Esophagus muscularis mucosa (tissue), 4 donors: ENCODE measurements around the gene SH3TC2. TPM values are rescaled to one million over a fixed set of nuclear protein-coding genes. Genes with fewer than 3 reads are reported as not detected.

ENCODE experiments used
- DNase-seq: peaks from one replicate; pipeline ENCODE4 v3.0.0-alpha.2; 2017; ENCODE audit errors: extremely low spot score
- H3K27ac ChIP-seq, 4 donors: fragments of 200-600 bp; sonication (generic); replicated peaks in 1 of 4; 1 replicate in 3 of 4; 2 replicates in 1 of 4; pipeline ENCODE4 v1.5.1; 2016 to 2019; ENCODE audit warnings: mild to moderate bottlenecking in 1 of 4
- H3K27me3 ChIP-seq, 4 donors: fragments of 200-600 bp; sonication (generic); one replicate each; pipeline versions ENCODE4 v1.5.1 to v1.6.0; 2016 to 2019
- H3K36me3 ChIP-seq, 4 donors: fragments of 200-600 bp; sonication (generic); one replicate each; pipeline ENCODE4 v1.5.1; 2016 to 2019
- H3K4me1 ChIP-seq, 4 donors: fragments of 200-600 bp; sonication (generic); one replicate each; pipeline ENCODE4 v1.5.1; 2016 to 2019
- H3K4me3 ChIP-seq, 4 donors: fragments of 200-600 bp; sonication (generic); 1 replicate in 2 of 4; 2 replicates in 2 of 4; pipeline ENCODE4 v1.5.1; 2016 to 2019; ENCODE audit warnings: mild to moderate bottlenecking in 4 of 4, moderate library complexity in 1 of 4
- H3K9me3 ChIP-seq, 4 donors: fragments of 200-600 bp; sonication (generic); 1 replicate in 3 of 4; 2 replicates in 1 of 4; pipeline ENCODE4 v1.5.1; 2016 to 2019
- CTCF ChIP-seq, 3 experiments: fragments of 200-600 bp in 2 of 3; fragments of 450-650 bp in 1 of 3; sonication (generic) in 2 of 3; IDR thresholded peaks; one replicate each; pipeline ENCODE4 v1.5.1; 2017 to 2019; ENCODE audit warnings: antibody characterized with exemption in 3 of 3, mild to moderate bottlenecking in 2 of 3, moderate library complexity in 1 of 3
- EP300 ChIP-seq: sonication (generic); formaldehyde crosslinking; IDR thresholded peaks from one replicate; pipeline ENCODE4 v1.6.1; 2017; ENCODE audit warnings: antibody characterized with exemption
- POLR2A ChIP-seq: fragments of 450-650 bp; IDR thresholded peaks from one replicate; pipeline ENCODE4 v1.6.1; 2017; ENCODE audit warnings: antibody characterized with exemption, moderate library complexity, mild to moderate bottlenecking, low read depth
- POLR2AphosphoS5 ChIP-seq, 2 donors: sonication (generic); formaldehyde crosslinking; IDR thresholded peaks; one replicate each; pipeline ENCODE4 v1.6.1; 2017; ENCODE audit warnings: antibody characterized with exemption in 2 of 2
- WGBS: methylation state at CpG from one replicate; pipeline ENCODE4 v1.1.5; 2018; 5-methylcytosine and 5-hydroxymethylcytosine counted together
- intact Hi-C: fragments of 100-400 bp; cut with DNase I; formaldehyde crosslinking; loops from one replicate; pipeline ENCODE4 v1.15.1; 2023
- total RNA-seq, 4 donors: library from RNA; depleted of rRNA; stranded (reverse); fragments of >200 nt; gene quantifications; one replicate each; pipeline versions ENCODE4 v1.1.0 to v1.2.1, GENCODE V29; 2016

Gene SH3TC2
- total RNA-seq, 4 donors from 2014 or later, result 0.84 to 2.4 (median 1.7) TPM

GRCh38 chr5:148998174-148998797 lies 64.6 kb downstream of the SH3TC2 start:
- TF ChIP-seq CTCF (IDR thresholded peaks at IDR 0.05) (peak; percentile 50 to 66 (median 54)), POLR2AphosphoS5 (IDR thresholded peaks at IDR 0.05) (no peak)
- H3K4me1 ChIP-seq, result peaks cover 0 to 21% (median 9%) of the 10 kb centered on the region in 4 donors
- WGBS, result 56% methylated on average over 5 of the region's 6 CpGs
- peak; percentile 39 for DNase-seq
- intact Hi-C loops, result loop anchor here (5.0 kb wide), 2 partner anchors 171 to 266 kb away; partner anchors contain the start of gene ADRB2
- no peaks in the 10 kb centered on the region for H3K9me3 ChIP-seq
- no peaks in the 10 kb centered on the region for H3K36me3 ChIP-seq
- no peak overlapping the region for H3K4me3 ChIP-seq
- H3K27me3 ChIP-seq, result no peaks in the 10 kb centered on the region
- no peak overlapping the region for H3K27ac ChIP-seq

DNA sequence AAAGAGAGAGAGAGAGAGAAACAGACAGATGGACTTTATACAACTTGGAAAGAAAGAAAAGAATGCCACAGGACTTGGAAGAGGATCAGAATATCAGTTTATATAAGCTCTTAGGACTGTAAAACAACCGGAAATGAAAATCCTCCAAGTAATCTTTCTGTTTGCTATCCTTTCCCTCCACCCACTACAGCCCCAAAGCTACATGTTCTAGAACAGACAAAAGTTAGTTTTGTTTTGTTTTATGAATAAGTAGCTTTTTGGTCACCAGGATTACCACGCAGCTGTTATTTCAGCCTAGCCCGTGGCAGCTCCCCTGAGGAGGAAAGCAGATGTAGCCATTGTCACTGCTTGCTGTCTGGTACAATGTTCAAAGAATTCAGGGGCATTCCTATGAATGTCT lies 66.6 kb downstream of the SH3TC2 start:
- Histone ChIP-seq H3K36me3 (no peaks in the 10 kb centered on the region), H3K27ac (no peak overlapping the region), H3K27me3 (no peaks in the 10 kb centered on the region), H3K9me3 (no peaks in the 10 kb centered on the region), H3K4me1 (peaks cover 0 to 13% (median 6%) of the 10 kb centered on the region in 4 donors), H3K4me3 (no peak overlapping the region)
- WGBS, result 36% methylated on average over 3 of the region's 3 CpGs
- no peak for TF ChIP-seq EP300
- TF ChIP-seq POLR2A, result no peak
- TF ChIP-seq CTCF (IDR thresholded peaks at IDR 0.05), result no peak
- no peak for TF ChIP-seq POLR2AphosphoS5 (IDR thresholded peaks at IDR 0.05)
- peak; percentile 55 for DNase-seq
- intact Hi-C loops, result loop anchor here (5.0 kb wide), 2 partner anchors 169 to 264 kb away; partner anchors contain the start of gene ADRB2

DNA sequence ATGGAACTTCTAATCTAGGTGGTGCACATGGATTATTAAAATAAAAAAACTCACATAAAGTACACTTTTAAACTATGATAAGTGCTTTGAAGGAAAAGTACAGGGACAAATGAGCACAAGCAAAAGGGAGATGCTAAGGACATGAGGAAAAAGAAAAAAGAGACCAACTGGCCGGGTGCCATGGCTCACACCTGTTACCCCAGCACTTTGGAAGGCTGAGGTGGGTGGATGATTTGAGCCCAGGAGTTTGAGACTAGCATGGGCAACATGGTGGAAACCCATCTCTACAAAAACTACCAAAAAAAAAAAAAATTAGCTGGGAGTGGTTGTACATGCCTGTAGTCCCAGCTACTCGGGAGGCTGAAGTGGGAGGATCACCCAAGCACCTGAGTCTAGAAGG lies 67.1 kb downstream of the SH3TC2 start:
- H3K4me1 ChIP-seq, result peaks cover 0 to 13% (median 6%) of the 10 kb centered on the region in 4 donors
- H3K36me3 ChIP-seq, result no peaks in the 10 kb centered on the region
- DNase-seq, result no peak
- H3K27ac ChIP-seq, result no peak overlapping the region
- H3K27me3 ChIP-seq, result no peaks in the 10 kb centered on the region
- no peak overlapping the region for H3K4me3 ChIP-seq
- intact Hi-C loops, result loop anchor here (5.0 kb wide), 2 partner anchors 168 to 263 kb away; partner anchors contain the start of gene ADRB2
- WGBS, result 93% methylated on average over 2 of the region's 2 CpGs
- no peaks in the 10 kb centered on the region for H3K9me3 ChIP-seq
- TF ChIP-seq CTCF (IDR thresholded peaks at IDR 0.05) (no peak), EP300 (no peak), POLR2AphosphoS5 (IDR thresholded peaks at IDR 0.05) (no peak), POLR2A (no peak)

GRCh38 chr5:148993283-148993936 lies 69.5 kb downstream of the SH3TC2 start:
- peaks cover 0 to 13% (median 7%) of the 10 kb centered on the region in 4 donors for H3K4me1 ChIP-seq
- DNase-seq, result no peak
- H3K4me3 ChIP-seq, result no peak overlapping the region
- 74% methylated on average over 4 of the region's 4 CpGs for WGBS
- TF ChIP-seq EP300, result no peak
- TF ChIP-seq POLR2A, result no peak
- TF ChIP-seq CTCF (IDR thresholded peaks at IDR 0.05), result no peak
- no peak for TF ChIP-seq POLR2AphosphoS5 (IDR thresholded peaks at IDR 0.05)
- H3K36me3 ChIP-seq, result no peaks in the 10 kb centered on the region
- intact Hi-C loops, result no loop called here
- no peaks in the 10 kb centered on the region for H3K27me3 ChIP-seq
- no peaks in the 10 kb centered on the region for H3K9me3 ChIP-seq
- no peak overlapping the region for H3K27ac ChIP-seq
